GM19463 (cell line): Measurements from ENCODE around the gene NCAPH2.

Experiments
- ATAC-seq: cut with Tn5 transposase; IDR thresholded peaks from one replicate; pipeline ENCODE4 v1.9.1; 2021; ENCODE audit warnings: mild to moderate bottlenecking, moderate library complexity; ENCODE audit not compliant: unreplicated experiment

NCAPH2 gene

DNA sequence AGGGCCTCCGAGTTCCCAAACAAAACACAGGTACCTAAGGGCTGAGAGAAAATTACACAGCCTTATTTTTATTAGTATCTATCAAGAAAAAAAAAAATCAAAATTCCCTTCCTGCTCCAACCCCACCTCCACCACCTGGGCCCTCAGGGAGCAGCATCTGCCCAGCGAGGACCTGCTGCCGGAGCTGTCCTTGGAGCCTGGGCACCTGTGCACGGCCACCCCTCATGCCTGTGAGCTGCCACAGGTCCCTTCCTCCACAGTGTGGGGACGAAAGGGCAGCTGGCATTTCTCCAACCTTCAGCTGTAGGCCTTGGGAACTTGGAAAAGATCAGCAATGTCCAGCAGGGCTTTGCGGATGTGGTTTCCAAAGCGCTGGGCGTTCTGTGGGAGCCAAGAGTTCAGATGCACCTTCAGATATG is 61.0 kb downstream of the NCAPH2 start:
- ATAC-seq, result no peak

DNA sequence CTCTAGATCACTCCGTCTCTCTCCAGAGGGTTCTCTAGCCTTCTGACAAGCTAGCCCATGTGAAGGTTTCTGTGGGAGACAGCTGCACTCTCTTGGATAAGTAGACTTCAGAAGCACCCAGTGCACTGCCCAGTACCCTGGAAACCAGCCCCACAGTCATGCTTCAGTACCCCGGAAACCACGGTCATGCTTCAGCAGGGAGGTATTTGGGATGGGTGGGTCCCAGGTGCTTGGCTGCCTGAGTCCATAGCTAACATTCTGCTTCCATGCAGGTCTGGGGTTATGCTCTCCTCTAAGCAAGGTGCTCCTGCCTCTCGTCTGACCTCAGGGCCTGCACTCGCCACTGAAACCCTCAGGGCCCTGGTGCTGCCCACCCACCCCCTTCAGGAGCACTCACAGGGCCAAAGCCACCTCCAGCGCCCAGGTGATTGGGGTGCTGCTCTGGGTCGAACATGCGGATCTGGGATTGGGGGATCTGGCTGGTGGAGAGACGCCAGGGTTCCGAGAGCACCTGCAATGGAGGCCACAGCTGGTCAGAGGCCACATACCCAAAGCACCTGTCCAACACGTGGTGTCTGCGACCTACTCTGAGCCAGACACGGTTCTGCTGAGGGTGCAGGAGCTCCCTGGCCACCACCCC is 62.0 kb downstream of the NCAPH2 start:
- no peak for ATAC-seq

GRCh38 chr22:50570861-50571260 is 62.8 kb downstream of the NCAPH2 start:
- ATAC-seq, result no peak

DNA sequence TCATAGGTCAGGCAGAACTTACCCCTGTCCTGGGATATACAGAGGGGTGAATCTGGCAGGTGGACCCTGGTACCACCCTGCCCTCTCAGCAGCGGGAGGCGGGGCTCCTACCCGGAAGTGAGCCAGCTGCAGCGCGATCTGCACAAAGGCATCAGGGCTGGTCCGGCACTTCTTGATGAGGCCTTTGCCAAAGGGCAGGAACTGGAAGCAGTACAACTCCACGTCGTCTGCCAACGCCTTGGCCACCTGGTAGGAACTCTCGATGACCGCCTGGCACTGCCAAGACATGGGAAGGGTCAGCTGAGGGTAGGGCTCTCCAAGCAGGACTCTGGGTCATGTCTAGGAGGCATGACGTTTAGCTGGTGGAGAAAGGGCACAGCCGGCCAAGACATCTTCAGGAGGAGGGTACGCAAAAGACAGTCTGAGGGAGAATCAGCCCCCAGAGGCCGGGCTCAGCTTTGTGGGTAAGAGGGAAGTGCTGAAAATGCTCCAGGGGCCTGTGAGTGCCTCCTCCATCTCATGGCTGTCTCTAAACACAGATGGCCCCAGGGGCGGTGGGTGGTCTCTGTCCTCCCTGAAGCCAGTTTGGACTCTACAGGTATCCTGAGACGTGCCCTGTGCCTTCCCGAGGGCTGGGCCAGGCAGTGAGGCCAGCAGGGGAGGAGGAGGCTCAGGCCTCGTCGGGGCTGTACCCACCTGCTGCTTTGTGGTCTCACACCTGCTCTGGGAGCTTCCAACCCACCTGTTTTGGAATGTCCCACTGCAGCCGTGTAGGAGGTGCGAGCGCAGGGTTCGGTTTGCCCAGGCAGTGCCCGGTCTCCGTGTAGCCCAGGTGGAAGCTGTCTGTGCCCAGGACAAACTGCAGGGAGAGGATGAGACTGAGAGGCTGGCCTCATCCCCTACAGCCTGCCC is 63.5 kb downstream of the NCAPH2 start:
- no peak for ATAC-seq

GRCh38 chr22:50572965-50573364 is 64.9 kb downstream of the NCAPH2 start:
- ATAC-seq, result no peak

DNA sequence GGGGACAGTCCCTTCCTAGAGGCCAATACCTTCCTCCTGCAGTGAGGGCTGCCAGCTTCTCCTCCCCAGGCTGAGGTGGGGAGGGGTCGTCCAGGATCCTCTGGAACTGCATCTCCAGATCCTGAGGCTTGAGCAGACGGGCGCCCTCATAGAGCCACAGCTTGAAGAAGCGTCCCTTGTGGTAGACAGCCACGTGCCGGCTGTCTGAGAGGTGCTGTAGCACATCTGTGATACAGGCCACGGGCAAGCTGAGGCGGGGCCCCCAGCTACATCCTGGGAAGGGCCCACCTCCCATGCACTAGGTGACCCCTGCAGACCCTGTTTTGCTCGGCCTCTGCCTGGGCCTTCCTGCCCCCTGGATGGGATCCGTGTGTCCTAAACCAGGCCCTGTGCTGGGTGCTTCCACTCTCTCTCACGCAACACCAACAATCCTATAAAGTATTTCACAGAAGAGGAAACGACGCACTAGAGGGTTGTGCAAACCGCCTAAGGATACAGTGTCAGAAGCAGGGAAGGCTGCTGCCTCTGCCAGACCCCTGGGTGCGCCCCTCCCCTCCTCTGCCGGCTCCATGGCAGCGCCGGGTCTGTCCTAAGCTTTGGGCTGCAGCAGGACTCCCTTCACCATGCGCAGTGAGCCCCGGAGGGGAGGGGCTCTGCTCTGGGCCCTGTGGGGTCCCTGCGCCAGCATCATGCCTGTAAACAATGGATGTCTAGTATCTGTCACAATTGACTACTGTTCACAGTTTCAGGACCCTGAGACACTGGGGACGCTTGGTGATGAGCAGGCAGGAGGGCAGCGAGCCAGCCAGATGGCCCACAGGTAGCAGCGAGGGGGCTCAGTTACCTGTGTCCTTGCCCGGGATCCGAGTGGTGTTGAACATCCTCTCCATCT is 65.7 kb downstream of the NCAPH2 start:
- ATAC-seq, result no peak

GRCh38 chr22:50574383-50574755 is 66.3 kb downstream of the NCAPH2 start:
- ATAC-seq, result no peak
